Psoas muscle (tissue), 7 donors: ENCODE data around the gene SMIM45.

Experiments used
- ATAC-seq, 4 donors: fragments of 200-7000 bp; cut with Tn5 transposase; one replicate each; pipeline ENCODE4 v1.9.1; 2020; ENCODE audit warnings: moderate library complexity in 3 of 4, mild to moderate bottlenecking in 2 of 4
- DNase-seq, 2 donors: peaks; one replicate each; pipeline ENCODE4 v3.0.0-alpha.2; 2020
- H3K27ac ChIP-seq: fragments of 200-600 bp; one replicate; pipeline ENCODE4 v1.8.0; 2022
- H3K27me3 ChIP-seq, 3 donors: fragments of 200-600 bp in 1 of 3; one replicate each; pipeline versions ENCODE4 v1.6.1 to v1.8.0; 2013 to 2022; ENCODE audit warnings: low read length in 2 of 3, mild to moderate bottlenecking in 2 of 3, moderate library complexity in 1 of 3; ENCODE audit not compliant: insufficient read depth in 3 of 3
- H3K36me3 ChIP-seq, 2 donors: fragments of 200-600 bp in 1 of 2; one replicate each; pipeline versions ENCODE4 v1.6.1 to v1.8.0; 2013 to 2022; ENCODE audit warnings: low read depth in 1 of 2, mild to moderate bottlenecking in 1 of 2, moderate library complexity in 1 of 2; ENCODE audit not compliant: insufficient read depth in 1 of 2
- H3K4me1 ChIP-seq: fragments of 200-600 bp; one replicate; pipeline ENCODE4 v1.8.0; 2022
- H3K4me3 ChIP-seq: fragments of 200-600 bp; one replicate; pipeline ENCODE4 v1.8.0; 2022; ENCODE audit warnings: mild to moderate bottlenecking
- H3K9me3 ChIP-seq: fragments of 200-600 bp; one replicate; pipeline ENCODE4 v1.8.0; 2022
- CTCF ChIP-seq: fragments of 200-600 bp; IDR thresholded peaks from one replicate; pipeline ENCODE4 v1.8.0; 2022; ENCODE audit warnings: antibody characterized with exemption
- WGBS, 3 donors: extraction: QIAGEN DNeasy Blood & Tissue Kit; methylation state at CpG; one replicate each; pipeline versions ENCODE4 v1.1.6 to v1.1.7; 2013; 5-methylcytosine and 5-hydroxymethylcytosine counted together
- intact Hi-C, 2 donors: fragments of 100-400 bp; cut with DNase I; formaldehyde crosslinking; loops; one replicate each; pipeline versions ENCODE4 v1.11.0 to v1.14.2; 2022
- donor health status: healthy with polysubstance abuse.
- donor health status: DM: no; HTN: no; CAD: no; lungs with moderate emphysema.
- donor health status: Bipolar disorder and iron deficiency.
- donor health status: healthy.
- donor health status: DM: yes; HTN: yes; CAD: no.
- donor health status: DM: no; HTN: no; CAD: no.
- donor health status: DM: yes; HTN: yes; CAD: no.

SMIM45 gene

GRCh38 chr22:41987276-41987675 is 35.3 kb downstream of the SMIM45 start:
- Histone ChIP-seq H3K4me3 (no peak overlapping the region), H3K27ac (no peak overlapping the region), H3K27me3 (peaks cover 0 to 3% (median 0%) of the 10 kb centered on the region in 3 donors), H3K9me3 (no peaks in the 10 kb centered on the region), H3K36me3 (no peaks in the 10 kb centered on the region), H3K4me1 (no peaks in the 10 kb centered on the region)
- ATAC-seq: no peak
- intact Hi-C loops: no loop called here
- no peak for DNase-seq
- WGBS, 3 donors: 82 to 86% (median 82%) methylated on average over 5 of the region's 5 CpGs
- no peak for TF ChIP-seq CTCF

GRCh38 chr22:41989246-41989645 is 37.3 kb downstream of the SMIM45 start:
- Histone ChIP-seq H3K27me3 (peaks cover 0 to 3% (median 0%) of the 10 kb centered on the region in 3 donors), H3K4me1 (no peaks in the 10 kb centered on the region), H3K4me3 (no peak overlapping the region), H3K36me3 (no peaks in the 10 kb centered on the region), H3K9me3 (no peaks in the 10 kb centered on the region), H3K27ac (no peak overlapping the region)
- TF ChIP-seq CTCF: no peak
- DNase-seq: no peak
- no peak for ATAC-seq
- 67 to 79% (median 74%) methylated on average over 4 of the region's 4 CpGs for WGBS, 3 donors
- intact Hi-C loops: no loop called here

GRCh38 chr22:41991111-41991510 is 39.2 kb downstream of the SMIM45 start:
- TF ChIP-seq CTCF: no peak
- Histone ChIP-seq H3K27ac (no peak overlapping the region), H3K9me3 (no peaks in the 10 kb centered on the region), H3K27me3 (peaks cover 0 to 3% (median 0%) of the 10 kb centered on the region in 3 donors), H3K4me3 (no peak overlapping the region), H3K4me1 (no peaks in the 10 kb centered on the region), H3K36me3 (no peaks in the 10 kb centered on the region)
- intact Hi-C loops: no loop called here
- 92 to 95% (median 92%) methylated on average over 7 of the region's 7 CpGs for WGBS, 3 donors
- DNase-seq: no peak
- no peak for ATAC-seq

DNA sequence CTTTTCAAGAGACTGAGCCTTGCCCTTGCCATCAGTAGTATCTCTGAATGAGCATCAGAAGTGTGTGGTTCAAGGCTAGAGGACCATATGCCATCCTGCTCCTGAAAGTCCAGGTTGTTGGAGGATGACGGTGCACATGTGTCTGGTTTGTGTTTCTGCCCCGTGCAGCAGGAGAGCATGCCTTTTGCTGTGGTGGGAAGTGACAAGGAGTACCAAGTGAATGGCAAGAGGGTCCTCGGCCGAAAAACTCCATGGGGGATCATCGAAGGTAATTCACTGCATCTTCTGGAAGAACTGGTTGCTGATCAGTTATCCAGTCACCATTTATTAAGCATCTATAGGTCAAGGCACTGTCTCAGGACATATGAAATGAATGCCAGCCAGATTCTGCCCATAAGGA is 40.5 kb downstream of the SMIM45 start:
- Histone ChIP-seq H3K4me3 (no peak overlapping the region), H3K36me3 (no peaks in the 10 kb centered on the region), H3K9me3 (no peaks in the 10 kb centered on the region), H3K4me1 (no peaks in the 10 kb centered on the region), H3K27ac (no peak overlapping the region), H3K27me3 (peaks cover 0 to 2% (median 1%) of the 10 kb centered on the region in 3 donors)
- intact Hi-C loops: no loop called here
- WGBS, 3 donors: 86 to 92% (median 87%) methylated on average over 5 of the region's 5 CpGs
- TF ChIP-seq CTCF: no peak
- no peak for DNase-seq
- ATAC-seq: no peak

DNA sequence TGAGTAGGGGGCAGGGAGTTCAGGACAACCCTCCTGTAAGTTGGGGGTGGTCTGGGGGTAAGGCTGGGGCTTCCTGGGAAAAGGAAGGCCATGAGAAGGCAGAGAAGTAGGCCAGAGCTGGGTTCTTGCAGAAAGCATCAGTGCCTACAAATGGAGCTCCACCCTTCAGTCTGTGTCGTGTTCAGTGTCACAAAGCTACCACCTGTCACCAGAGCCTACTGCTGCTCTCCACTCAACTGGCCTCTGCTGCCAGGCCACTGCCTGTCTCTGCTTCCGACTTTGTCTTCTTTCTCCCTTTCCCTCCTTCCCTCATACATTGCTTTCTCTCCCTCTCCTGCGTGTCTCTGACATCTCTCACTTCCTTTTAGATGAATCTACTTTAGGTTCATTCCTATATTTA is 43.3 kb downstream of the SMIM45 start:
- Histone ChIP-seq H3K27me3 (peaks cover 0 to 2% (median 0%) of the 10 kb centered on the region in 3 donors), H3K9me3 (no peaks in the 10 kb centered on the region), H3K4me3 (no peak overlapping the region), H3K27ac (no peak overlapping the region), H3K36me3 (no peaks in the 10 kb centered on the region), H3K4me1 (no peaks in the 10 kb centered on the region)
- TF ChIP-seq CTCF: no peak
- no peak for ATAC-seq
- WGBS, 3 donors: 43 to 55% (median 53%) methylated on average over 3 of the region's 3 CpGs
- DNase-seq: no peak
- intact Hi-C loops: no loop called here
